Measurements from ENCODE around the gene ITGB8.

Gene ITGB8

DNA sequence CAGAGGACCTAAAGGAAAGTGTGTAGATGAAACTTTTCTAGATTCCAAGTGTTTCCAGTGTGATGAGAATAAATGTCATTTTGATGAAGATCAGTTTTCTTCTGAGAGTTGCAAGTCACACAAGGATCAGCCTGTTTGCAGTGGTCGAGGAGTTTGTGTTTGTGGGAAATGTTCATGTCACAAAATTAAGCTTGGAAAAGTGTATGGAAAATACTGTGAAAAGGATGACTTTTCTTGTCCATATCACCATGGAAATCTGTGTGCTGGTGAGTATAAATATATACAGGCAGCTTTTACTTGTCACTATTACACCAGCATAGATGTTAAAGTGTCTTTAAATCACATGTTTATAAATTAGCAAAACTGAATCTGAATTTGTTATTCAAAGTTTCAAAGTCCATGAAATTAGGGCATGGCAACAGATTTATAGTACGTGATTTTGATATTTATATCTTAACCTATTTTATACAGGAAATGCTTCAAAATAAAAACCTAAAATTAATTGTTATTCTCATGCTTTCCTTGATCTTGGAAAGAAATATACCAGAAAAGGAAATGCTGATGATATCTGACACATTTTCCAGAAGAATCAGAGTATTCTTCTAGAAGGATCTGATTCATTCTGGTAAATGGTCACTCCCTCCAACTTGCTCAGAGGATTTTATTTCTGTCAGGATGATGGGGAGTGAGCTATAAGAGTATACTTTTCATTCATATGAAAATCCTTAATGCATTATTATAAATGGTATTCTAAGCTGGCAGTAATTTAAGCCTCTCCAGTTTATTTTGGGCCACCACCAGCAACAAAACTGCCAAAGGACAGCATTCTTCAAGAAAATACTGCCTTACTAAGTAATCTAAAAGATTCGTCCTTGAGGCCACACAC is 71.4 kb downstream of the ITGB8 start:
- TF ChIP-seq GATA3 (IDR thresholded peaks at IDR 0.05; ENCODE audit: low read depth, low read length) (no peak), GATA2 (IDR thresholded peaks at IDR 0.05; ENCODE audit: low read depth, low read length) (no peak)

DNA sequence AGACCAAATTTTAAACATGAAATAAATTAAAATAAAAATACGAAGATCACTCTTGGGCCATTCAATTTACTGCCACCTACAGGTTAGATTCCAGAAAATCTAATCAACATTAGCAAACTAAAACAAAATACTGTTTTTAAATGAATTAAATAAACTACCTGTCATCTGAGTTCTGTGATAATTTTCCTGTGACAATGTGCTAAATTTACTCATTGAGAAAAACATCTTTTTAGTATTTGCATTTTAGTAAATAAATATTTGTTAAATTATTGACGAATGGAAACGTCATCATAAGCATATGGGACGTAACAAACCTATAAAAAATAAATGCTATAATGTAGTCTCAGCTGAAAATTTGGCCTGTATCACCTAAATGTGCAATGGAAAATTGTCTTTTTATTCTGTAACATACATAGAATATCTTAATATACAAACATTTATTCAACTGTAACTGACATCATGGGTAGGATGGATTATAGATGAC is 72.1 kb downstream of the ITGB8 start:
- TF ChIP-seq GATA2 (IDR thresholded peaks at IDR 0.05; ENCODE audit: low read depth, low read length), result no peak

DNA sequence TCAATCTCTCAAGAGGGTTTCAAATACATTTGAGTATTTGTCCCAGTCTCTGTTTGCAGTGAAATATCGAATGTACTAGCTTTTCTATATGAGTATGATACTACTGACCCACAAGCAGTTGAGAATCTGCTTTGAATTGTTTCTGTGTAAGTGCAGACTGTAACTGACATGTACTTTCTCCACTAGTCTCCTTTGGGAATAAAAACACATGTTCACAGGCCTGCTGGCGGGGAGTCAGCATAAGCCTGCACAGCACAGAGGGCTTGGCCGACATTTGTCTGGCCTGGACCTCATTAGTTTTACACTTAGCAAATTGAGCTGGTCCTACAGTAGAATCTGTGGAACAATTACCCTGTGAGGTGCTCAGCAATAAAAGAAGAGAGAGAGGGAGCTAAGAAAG is 72.6 kb downstream of the ITGB8 start:
- TF ChIP-seq GATA2 (IDR thresholded peaks at IDR 0.05; ENCODE audit: low read depth, low read length) (no peak), GATA3 (IDR thresholded peaks at IDR 0.05; ENCODE audit: low read depth, low read length) (no peak)

DNA sequence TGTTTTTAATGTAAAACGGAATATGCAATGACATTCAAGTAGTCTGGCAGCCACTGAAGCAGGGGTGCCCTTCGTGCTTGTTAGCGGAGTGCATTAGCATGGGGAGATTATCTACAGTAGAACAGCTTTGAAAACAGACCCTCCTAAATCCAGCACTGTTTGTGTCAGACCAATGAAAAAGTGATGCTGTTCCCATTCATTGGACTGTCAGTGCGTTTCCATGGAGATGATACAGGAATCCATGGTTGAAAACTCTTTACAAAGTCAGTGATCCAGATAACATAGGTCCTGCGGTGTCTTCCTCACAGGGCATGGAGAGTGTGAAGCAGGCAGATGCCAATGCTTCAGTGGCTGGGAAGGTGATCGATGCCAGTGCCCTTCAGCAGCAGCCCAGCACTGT is 73.6 kb downstream of the ITGB8 start:
- TF ChIP-seq GATA2 (IDR thresholded peaks at IDR 0.05; ENCODE audit: low read depth, low read length) (no peak), GATA3 (IDR thresholded peaks at IDR 0.05; ENCODE audit: low read depth, low read length) (no peak)

DNA sequence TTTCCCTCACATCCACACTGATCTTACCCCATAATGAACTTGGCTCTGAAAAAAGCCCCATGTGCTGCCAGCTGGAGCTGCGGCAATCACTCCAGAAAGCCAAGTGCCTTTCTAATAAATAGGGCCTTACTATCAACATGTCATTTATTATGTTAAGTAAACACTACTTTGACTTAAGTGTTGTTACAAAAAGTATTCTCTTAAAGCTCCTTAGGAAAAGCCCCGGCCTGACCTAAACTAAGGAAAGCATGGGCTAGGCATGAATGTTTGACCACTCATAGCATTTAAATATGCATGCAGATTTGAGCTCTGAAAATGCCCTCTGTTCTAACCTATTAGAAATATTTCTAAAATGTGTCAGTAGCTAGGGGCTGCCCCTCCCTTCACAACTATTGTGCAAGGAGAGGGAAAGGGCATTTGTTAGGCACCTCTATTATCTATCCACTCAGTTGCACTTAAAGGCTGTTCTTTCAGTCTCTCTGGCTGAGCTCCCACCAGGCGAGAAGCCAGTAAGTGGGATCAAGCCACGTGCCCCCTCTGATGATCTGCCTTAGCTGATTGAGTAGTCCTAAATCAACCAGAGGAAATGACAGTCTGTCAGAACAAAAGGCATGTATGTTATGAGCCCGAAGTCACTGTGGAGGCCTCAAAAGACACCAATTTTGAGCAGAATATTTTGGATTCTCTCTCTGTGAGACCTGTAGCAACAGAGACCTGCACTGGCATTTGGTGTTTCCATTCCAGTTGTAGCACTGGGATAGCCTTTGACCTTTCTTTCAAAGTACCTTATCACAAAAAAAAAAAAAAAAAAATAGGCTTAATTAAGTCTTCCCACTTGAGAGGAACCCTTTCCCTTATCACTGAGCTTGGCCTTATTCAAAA is 77.1 kb downstream of the ITGB8 start:
- TF ChIP-seq GATA3 (IDR thresholded peaks at IDR 0.05; ENCODE audit: low read depth, low read length) (no peak), GATA2 (IDR thresholded peaks at IDR 0.05; ENCODE audit: low read depth, low read length) (no peak)

DNA sequence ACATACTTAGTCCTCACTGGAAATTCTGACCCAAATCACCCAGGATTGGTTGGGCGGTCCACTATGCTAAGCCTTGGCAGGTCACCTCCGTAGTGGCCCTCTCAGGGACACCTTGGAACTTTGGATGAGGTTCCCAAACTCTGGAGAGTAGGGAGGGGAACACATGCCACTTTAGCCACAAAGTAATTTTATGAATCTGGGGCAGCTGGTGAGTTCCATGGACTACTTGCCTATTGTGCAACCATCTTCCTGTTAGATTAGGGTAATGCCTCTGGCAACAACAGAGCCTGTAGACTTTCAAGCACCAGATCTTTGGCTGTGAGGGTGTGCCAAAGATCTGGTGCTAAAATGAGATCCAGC is 77.7 kb downstream of the ITGB8 start:
- TF ChIP-seq GATA3 (IDR thresholded peaks at IDR 0.05; ENCODE audit: low read depth, low read length) (no peak), GATA2 (IDR thresholded peaks at IDR 0.05; ENCODE audit: low read depth, low read length) (no peak)

DNA sequence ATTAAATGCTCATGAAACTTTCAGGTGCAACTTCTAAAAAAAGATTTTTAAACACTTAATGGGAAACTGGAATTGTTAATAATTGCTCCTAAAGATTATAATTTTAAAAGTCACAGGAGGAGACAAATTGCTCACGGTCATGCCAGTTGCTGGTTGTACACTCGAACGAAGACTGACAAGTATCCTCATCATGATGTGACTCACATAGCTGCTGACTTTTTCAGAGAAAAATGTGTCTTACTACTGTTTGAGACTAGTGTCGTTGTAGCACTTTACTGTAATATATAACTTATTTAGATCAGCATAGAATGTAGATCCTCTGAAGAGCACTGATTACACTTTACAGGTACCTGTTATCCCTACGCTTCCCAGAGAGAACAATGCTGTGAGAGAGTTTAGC is 79.3 kb downstream of the ITGB8 start:
- TF ChIP-seq GATA2 (IDR thresholded peaks at IDR 0.05; ENCODE audit: low read depth, low read length), result no peak
- TF ChIP-seq GATA3 (IDR thresholded peaks at IDR 0.05; ENCODE audit: low read depth, low read length), result no peak

- TF ChIP-seq GATA2 (IDR thresholded peaks at IDR 0.05; ENCODE audit: low read depth, low read length), result no peak
- no peak for TF ChIP-seq GATA3 (IDR thresholded peaks at IDR 0.05; ENCODE audit: low read depth, low read length)
Observed at GRCh38 chr7:20411372-20411771, 80.7 kb downstream of the ITGB8 start.

- TF ChIP-seq GATA3 (IDR thresholded peaks at IDR 0.05; ENCODE audit: low read depth, low read length), result no peak
- TF ChIP-seq GATA2 (IDR thresholded peaks at IDR 0.05; ENCODE audit: low read depth, low read length), result no peak
Observed at GRCh38 chr7:20412032-20412431, 81.3 kb downstream of the ITGB8 start.

- TF ChIP-seq GATA2 (IDR thresholded peaks at IDR 0.05; ENCODE audit: low read depth, low read length), result no peak
- no peak for TF ChIP-seq GATA3 (IDR thresholded peaks at IDR 0.05; ENCODE audit: low read depth, low read length)
Observed at GRCh38 chr7:20417260-20417659, 86.6 kb downstream of the ITGB8 start.

DNA sequence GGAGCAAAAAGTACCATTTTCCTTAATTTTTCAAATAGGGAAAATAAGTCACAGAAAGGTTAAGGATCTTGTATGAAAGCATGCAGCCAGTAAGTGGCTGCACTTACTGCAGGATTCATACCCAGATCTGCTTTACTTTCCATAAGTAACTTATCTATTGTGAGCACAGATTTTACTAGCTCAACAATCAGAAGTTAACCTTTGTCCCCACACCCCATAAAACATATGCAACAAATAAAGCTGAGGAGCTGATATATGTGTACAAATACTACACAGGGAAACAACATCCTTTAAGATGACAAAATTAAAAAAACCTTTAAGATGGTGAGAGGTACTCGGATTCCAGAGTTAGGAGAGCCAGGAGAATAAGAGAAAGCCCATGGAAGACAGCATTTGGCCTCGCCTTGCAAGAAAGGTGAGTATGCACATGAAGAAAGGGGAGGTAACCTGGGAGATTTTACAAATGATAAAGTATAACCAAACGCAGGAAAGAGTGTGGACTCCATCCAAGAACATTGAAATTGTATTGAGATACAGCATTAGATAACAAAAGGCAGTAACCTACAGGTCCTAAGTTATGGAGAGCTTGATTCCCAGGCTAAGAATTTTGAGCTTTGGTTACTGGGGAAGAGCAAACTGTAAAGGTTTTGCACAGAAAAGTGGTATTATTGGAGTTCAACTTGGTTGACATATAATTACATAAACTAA is 87.1 kb downstream of the ITGB8 start:
- no peak for TF ChIP-seq GATA2 (IDR thresholded peaks at IDR 0.05; ENCODE audit: low read depth, low read length)
- no peak for TF ChIP-seq GATA3 (IDR thresholded peaks at IDR 0.05; ENCODE audit: low read depth, low read length)

DNA sequence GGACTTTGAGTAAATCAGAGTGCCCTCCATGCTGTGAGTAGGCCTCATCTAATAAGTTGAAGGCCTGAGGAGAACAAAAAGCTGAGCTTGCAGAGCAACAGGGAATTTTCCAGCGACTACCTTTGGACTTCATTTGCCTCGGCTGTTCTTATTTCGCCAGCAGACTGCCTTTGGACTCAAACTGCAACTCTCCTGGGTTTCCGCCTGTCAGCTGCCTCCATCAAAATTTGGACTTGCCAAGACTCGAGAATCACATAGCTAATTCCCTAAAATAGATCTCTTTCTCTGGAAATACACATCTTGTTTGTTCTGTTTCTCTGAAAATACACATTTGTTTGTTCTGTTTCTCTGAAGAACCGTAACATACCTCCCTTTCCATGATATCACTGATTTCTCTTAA is 93.8 kb downstream of the ITGB8 start:
- no peak for TF ChIP-seq GATA2 (IDR thresholded peaks at IDR 0.05; ENCODE audit: low read depth, low read length)

GRCh38 chr7:20430664-20431063 is 100.0 kb downstream of the ITGB8 start:
- no peak for TF ChIP-seq GATA3 (IDR thresholded peaks at IDR 0.05; ENCODE audit: low read depth, low read length)
- no peak for TF ChIP-seq GATA2 (IDR thresholded peaks at IDR 0.05; ENCODE audit: low read depth, low read length)

- TF ChIP-seq GATA3 (IDR thresholded peaks at IDR 0.05; ENCODE audit: low read depth, low read length) (no peak), GATA2 (IDR thresholded peaks at IDR 0.05; ENCODE audit: low read depth, low read length) (no peak)
Observed at GRCh38 chr7:20431146-20431545, 100.4 kb downstream of the ITGB8 start.

Measured in SH-SY5Y (cell line).